GM18861 (cell line): ENCODE measurements around the gene SLC49A4.

ENCODE experiments used
- ATAC-seq: cut with Tn5 transposase; IDR thresholded peaks from one replicate; pipeline ENCODE4 v1.9.1; 2021; ENCODE audit not compliant: unreplicated experiment

SLC49A4 gene

GRCh38 chr3:122785231-122785630, 9.6 kb upstream of the SLC49A4 start:
- ATAC-seq: no peak

- no peak for ATAC-seq
These were observed 8.8 kb upstream of the SLC49A4 start for GRCh38 chr3:122786066-122786465.

GRCh38 chr3:122787872-122788271, 7.0 kb upstream of the SLC49A4 start:
- ATAC-seq: no peak

- ATAC-seq: no peak
These were observed 5.1 kb upstream of the SLC49A4 start for GRCh38 chr3:122789585-122790273.

- ATAC-seq: peak; percentile 49
These were observed 1.1 kb upstream of the SLC49A4 start, which contains the start of gene HSPBAP1 for GRCh38 chr3:122793568-122794416. HSPBAP1 (minus strand) TSS chr3:122793831; CDS start chr3:122793680, 151 bp downstream.

- no peak for ATAC-seq
These were observed 438 bp upstream of the SLC49A4 start for GRCh38 chr3:122794483-122794778.

- no peak for ATAC-seq
These were observed 866 bp downstream of the SLC49A4 start for GRCh38 chr3:122795674-122796195.

- no peak for ATAC-seq
These were observed 2.4 kb downstream of the SLC49A4 start for GRCh38 chr3:122797291-122797690.

GRCh38 chr3:122799322-122799721, 4.5 kb downstream of the SLC49A4 start:
- no peak for ATAC-seq

- ATAC-seq: no peak
These were observed 5.2 kb downstream of the SLC49A4 start for GRCh38 chr3:122800031-122800430.

GRCh38 chr3:122800706-122801237, 5.9 kb downstream of the SLC49A4 start:
- no peak for ATAC-seq

- ATAC-seq: no peak
These were observed 7.5 kb downstream of the SLC49A4 start for GRCh38 chr3:122802323-122802722.

- no peak for ATAC-seq
These were observed 9.1 kb downstream of the SLC49A4 start for GRCh38 chr3:122803977-122804376.

GRCh38 chr3:122810734-122811133, 15.9 kb downstream of the SLC49A4 start:
- ATAC-seq: no peak

GRCh38 chr3:122816587-122816986, 21.7 kb downstream of the SLC49A4 start:
- ATAC-seq: no peak

- ATAC-seq: no peak
These were observed 29.9 kb downstream of the SLC49A4 start for GRCh38 chr3:122824465-122825381.

- ATAC-seq: no peak
These were observed 30.6 kb downstream of the SLC49A4 start for GRCh38 chr3:122825460-122825859.

GRCh38 chr3:122826278-122826677, 31.4 kb downstream of the SLC49A4 start:
- ATAC-seq: no peak

GRCh38 chr3:122828281-122828680, 33.4 kb downstream of the SLC49A4 start:
- no peak for ATAC-seq

GRCh38 chr3:122835590-122835989, 40.7 kb downstream of the SLC49A4 start:
- ATAC-seq: no peak

GRCh38 chr3:122843604-122844003, 48.7 kb downstream of the SLC49A4 start:
- ATAC-seq: no peak
